GM21515 (cell line): ENCODE measurements around the gene FAM78A.
"Not testable (repeated sequence)": the region's sequence is repeated elsewhere in the genome, so short reads cannot be mapped to it uniquely, and the experiment has no call there.

Experiments
- ATAC-seq: cut with Tn5 transposase; IDR thresholded peaks from one replicate; pipeline ENCODE4 v1.9.1; 2021; ENCODE audit not compliant: unreplicated experiment

The FAM78A gene

GRCh38 chr9:131216806-131217205 is 59.5 kb downstream of the FAM78A start:
- ATAC-seq, result no peak

- ATAC-seq, result no peak
Measured at GRCh38 chr9:131214876-131215275, 61.4 kb downstream of the FAM78A start.

- no peak for ATAC-seq
Measured at GRCh38 chr9:131214286-131214856, 61.9 kb downstream of the FAM78A start.

- ATAC-seq, result not testable (repeated sequence)
Measured at GRCh38 chr9:131211920-131212319, 64.4 kb downstream of the FAM78A start.
